Liver (tissue), 9 donors: ENCODE results near the gene ARHGAP30. TPM values are rescaled to one million over a fixed set of nuclear protein-coding genes. Genes with fewer than 3 reads are reported as not detected.
A peak's percentile ranks its signal among the peaks of the same experiment; 100 is the strongest.

ENCODE experiments used
- DNase-seq: peaks from one replicate; pipeline ENCODE4 v3.0.0-alpha.2; 2017; ENCODE audit warnings: low spot score
- H3K27ac ChIP-seq, 2 donors: one replicate each; pipeline ENCODE4 v1.7.0; 2013; ENCODE audit warnings: inconsistent platforms in 2 of 2, low read length in 2 of 2, control low read depth in 1 of 2, low read depth in 1 of 2, mild to moderate bottlenecking in 1 of 2
- H3K27me3 ChIP-seq, 4 donors: one replicate each; pipeline versions ENCODE4 v1.6.1 to v1.7.0; 2013; ENCODE audit warnings: low read length in 3 of 4, inconsistent platforms in 1 of 4, mild to moderate bottlenecking in 1 of 4, moderate library complexity in 1 of 4; ENCODE audit not compliant: control insufficient read depth in 4 of 4, insufficient read depth in 4 of 4
- H3K36me3 ChIP-seq, 4 donors: one replicate each; pipeline versions ENCODE4 v1.6.1 to v1.7.0; 2013; ENCODE audit warnings: low read length in 3 of 4, mild to moderate bottlenecking in 3 of 4, low read depth in 1 of 4, moderate library complexity in 1 of 4; ENCODE audit not compliant: control insufficient read depth in 4 of 4, insufficient read depth in 3 of 4
- H3K4me1 ChIP-seq, 4 donors: one replicate each; pipeline versions ENCODE4 v1.6.1 to v1.7.0; 2013; ENCODE audit warnings: low read length in 3 of 4, mild to moderate bottlenecking in 3 of 4, moderate library complexity in 1 of 4; ENCODE audit not compliant: control insufficient read depth in 4 of 4, insufficient read depth in 4 of 4
- H3K4me3 ChIP-seq, 3 donors: one replicate each; pipeline versions ENCODE4 v1.6.1 to v1.7.0; 2013; ENCODE audit warnings: low read length in 3 of 3, control low read depth in 1 of 3, low read depth in 1 of 3, mild to moderate bottlenecking in 1 of 3
- H3K9ac ChIP-seq, 2 donors: one replicate each; pipeline ENCODE4 v1.7.0; 2013; ENCODE audit warnings: low read length in 2 of 2, mild to moderate bottlenecking in 2 of 2, moderate library complexity in 2 of 2, control low read depth in 1 of 2, low read depth in 1 of 2
- H3K9me3 ChIP-seq, 4 donors: one replicate each; pipeline versions ENCODE4 v1.6.1 to v1.7.0; 2013; ENCODE audit warnings: low read length in 3 of 4; ENCODE audit not compliant: control insufficient read depth in 4 of 4
- EGR1 ChIP-seq, 2 donors: IDR thresholded peaks; 2 replicates each; pipeline ENCODE4 v1.6.1; 2016 to 2018; ENCODE audit warnings: antibody characterized with exemption in 2 of 2, low read depth in 2 of 2
- FOXA1 ChIP-seq: IDR thresholded peaks from 2 replicates; pipeline ENCODE4 v1.6.1; 2016; ENCODE audit warnings: antibody characterized with exemption
- FOXA2 ChIP-seq: IDR thresholded peaks from 2 replicates; pipeline ENCODE4 v1.6.1; 2016; ENCODE audit warnings: antibody characterized with exemption
- GABPA ChIP-seq, 2 donors: IDR thresholded peaks in 1 of 2; conservative IDR thresholded peaks in 1 of 2; 2 replicates each; pipeline ENCODE4 v1.6.1; 2016; ENCODE audit warnings: antibody characterized with exemption in 2 of 2, mild to moderate bottlenecking in 1 of 2, moderate library complexity in 1 of 2
- HNF4A ChIP-seq, 2 donors: conservative IDR thresholded peaks; 2 replicates each; pipeline ENCODE4 v1.6.1; 2016; ENCODE audit warnings: antibody characterized with exemption in 2 of 2, mild to moderate bottlenecking in 2 of 2
- JUND ChIP-seq, 2 donors: IDR thresholded peaks; 2 replicates each; pipeline ENCODE4 v1.6.1; 2016; ENCODE audit warnings: antibody characterized with exemption in 2 of 2
- RAD21 ChIP-seq, 2 donors: IDR thresholded peaks; 2 replicates each; pipeline ENCODE4 v1.6.1; 2016; ENCODE audit warnings: antibody characterized with exemption in 2 of 2, mild to moderate bottlenecking in 2 of 2
- RXRA ChIP-seq, 2 donors: IDR thresholded peaks; 2 replicates each; pipeline ENCODE4 v1.6.1; 2017 to 2018; ENCODE audit warnings: antibody characterized with exemption in 2 of 2, mild to moderate bottlenecking in 1 of 2
- SP1 ChIP-seq: IDR thresholded peaks from 2 replicates; pipeline ENCODE4 v1.6.1; 2018; ENCODE audit warnings: antibody characterized with exemption, mild to moderate bottlenecking
- TAF1 ChIP-seq: conservative IDR thresholded peaks from 2 replicates; pipeline ENCODE4 v1.6.1; 2016; ENCODE audit warnings: antibody characterized with exemption, mild to moderate bottlenecking
- YY1 ChIP-seq: IDR thresholded peaks from 2 replicates; pipeline ENCODE4 v1.6.1; 2016; ENCODE audit warnings: antibody characterized with exemption, mild to moderate bottlenecking
- WGBS: extraction: QIAGEN DNeasy Blood & Tissue Kit; methylation state at CpG from one replicate; pipeline ENCODE4 v1.1.7; 2013; 5-methylcytosine and 5-hydroxymethylcytosine counted together
- polyA plus RNA-seq, 2 donors: library from polyadenylated mRNA; stranded (reverse) in 1 of 2; unstranded in 1 of 2; fragments of 200-250 nt in 1 of 2; fragments of >200 nt in 1 of 2; fragmentation: Nextera tagmentation in 1 of 2; extraction: Ambion mirVana in 1 of 2; gene quantifications; one replicate each; pipeline versions ENCODE4 v1.2.1 to v1.2.3, GENCODE V29; 2013 to 2015
- total RNA-seq, 2 donors: library from RNA; depleted of rRNA; stranded (reverse); fragments of >200 nt; gene quantifications; one replicate each; pipeline ENCODE4 v1.2.3, GENCODE V29; 2014
- TF ChIP-seq, protein P1 (sequence below): fragments of 150-350 bp; IDR thresholded peaks from 2 replicates; pipeline ENCODE4 v1.5.1; 2017; ENCODE audit warnings: improper control_type of control experiment, low read depth, low read length; ENCODE audit not compliant: missing input control
- TF ChIP-seq, protein P2 (sequence below): IDR thresholded peaks from 2 replicates; pipeline ENCODE4 v1.6.1; 2016; ENCODE audit warnings: antibody characterized with exemption, mild to moderate bottlenecking
- TF ChIP-seq, protein P3 (sequence below): IDR thresholded peaks from 2 replicates; pipeline ENCODE4 v1.6.1; 2016; ENCODE audit warnings: antibody characterized with exemption
- TF ChIP-seq, protein P4 (sequence below): IDR thresholded peaks from 2 replicates; pipeline ENCODE4 v1.6.1; 2016; ENCODE audit warnings: antibody characterized with exemption
- donor health status: healthy.
- donor health status: healthy.
- donor health status: healthy.
- donor health status: healthy.
- donor health status: healthy.

ARHGAP30 gene
- total and polyA plus RNA-seq, 4 donors, result 1.2 to 8.9 (median 5.0) TPM

DNA sequence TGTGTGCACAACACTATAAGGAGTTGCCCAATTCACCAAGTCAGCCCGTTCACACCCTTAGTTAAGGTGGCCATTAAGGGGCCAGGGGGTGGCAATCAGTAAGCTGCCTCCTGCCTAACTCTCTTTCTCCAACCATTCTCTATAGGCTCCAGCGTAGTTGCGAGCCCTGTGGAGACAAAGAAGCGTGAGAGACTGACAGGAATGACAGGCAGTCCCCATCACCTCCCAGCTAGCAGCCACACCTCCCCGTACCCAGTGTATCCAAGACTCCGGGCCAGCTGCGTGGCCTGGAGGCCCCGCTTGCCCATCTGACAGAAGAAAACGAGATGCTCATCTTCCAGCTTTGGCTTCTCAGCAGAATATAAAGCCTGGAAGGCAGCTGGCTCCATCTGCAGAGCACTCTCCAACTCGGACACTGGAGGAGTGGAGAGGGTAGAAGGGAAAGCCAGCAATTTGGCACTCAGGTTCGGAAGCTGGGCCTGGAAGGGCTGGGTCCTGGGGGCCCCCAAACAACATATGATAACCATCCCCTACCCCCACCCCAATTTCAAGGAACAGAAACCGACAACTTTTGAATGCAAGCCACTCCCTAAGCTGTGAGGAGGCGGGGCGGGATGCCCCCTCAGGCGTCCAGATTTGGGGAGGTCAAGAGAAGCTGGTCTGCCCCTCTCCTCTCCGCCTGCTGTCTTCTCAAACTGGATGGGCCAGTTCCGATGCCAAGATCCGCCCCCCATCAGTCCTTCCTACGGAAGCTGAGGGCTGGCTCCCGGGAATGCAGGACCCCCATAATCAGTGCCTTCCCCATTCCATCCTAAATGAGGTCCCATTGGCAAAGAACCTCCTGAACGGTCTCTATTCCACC is 31.8 kb downstream of the ARHGAP30 start:
- Histone ChIP-seq H3K4me3 (peak overlapping the region; percentile 66 to 80 (median 68)), H3K27me3 (no peaks in the 10 kb centered on the region), H3K36me3 (peaks cover 2 to 35% (median 28%) of the 10 kb centered on the region in 4 donors), H3K9ac (no peak overlapping the region), H3K9me3 (no peaks in the 10 kb centered on the region), H3K27ac (peak overlapping the region; percentile 9 to 78), H3K4me1 (peaks cover 9 to 30% (median 14%) of the 10 kb centered on the region in 4 donors)
- 61% methylated on average over 21 of the region's 21 CpGs for WGBS
- TF ChIP-seq, protein P1, sequence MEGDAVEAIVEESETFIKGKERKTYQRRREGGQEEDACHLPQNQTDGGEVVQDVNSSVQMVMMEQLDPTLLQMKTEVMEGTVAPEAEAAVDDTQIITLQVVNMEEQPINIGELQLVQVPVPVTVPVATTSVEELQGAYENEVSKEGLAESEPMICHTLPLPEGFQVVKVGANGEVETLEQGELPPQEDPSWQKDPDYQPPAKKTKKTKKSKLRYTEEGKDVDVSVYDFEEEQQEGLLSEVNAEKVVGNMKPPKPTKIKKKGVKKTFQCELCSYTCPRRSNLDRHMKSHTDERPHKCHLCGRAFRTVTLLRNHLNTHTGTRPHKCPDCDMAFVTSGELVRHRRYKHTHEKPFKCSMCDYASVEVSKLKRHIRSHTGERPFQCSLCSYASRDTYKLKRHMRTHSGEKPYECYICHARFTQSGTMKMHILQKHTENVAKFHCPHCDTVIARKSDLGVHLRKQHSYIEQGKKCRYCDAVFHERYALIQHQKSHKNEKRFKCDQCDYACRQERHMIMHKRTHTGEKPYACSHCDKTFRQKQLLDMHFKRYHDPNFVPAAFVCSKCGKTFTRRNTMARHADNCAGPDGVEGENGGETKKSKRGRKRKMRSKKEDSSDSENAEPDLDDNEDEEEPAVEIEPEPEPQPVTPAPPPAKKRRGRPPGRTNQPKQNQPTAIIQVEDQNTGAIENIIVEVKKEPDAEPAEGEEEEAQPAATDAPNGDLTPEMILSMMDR, result no peak
- no peak for TF ChIP-seq FOXA2
- no peak for TF ChIP-seq FOXA1
- no peak for TF ChIP-seq EGR1 (IDR thresholded peaks at IDR 0.05; ENCODE audit: low read depth in 2 of 2)
- TF ChIP-seq YY1, result no peak
- no peak for TF ChIP-seq RXRA (IDR thresholded peaks at IDR 0.05)
- TF ChIP-seq JUND (IDR thresholded peaks at IDR 0.05), result no peak
- TF ChIP-seq, protein P2, sequence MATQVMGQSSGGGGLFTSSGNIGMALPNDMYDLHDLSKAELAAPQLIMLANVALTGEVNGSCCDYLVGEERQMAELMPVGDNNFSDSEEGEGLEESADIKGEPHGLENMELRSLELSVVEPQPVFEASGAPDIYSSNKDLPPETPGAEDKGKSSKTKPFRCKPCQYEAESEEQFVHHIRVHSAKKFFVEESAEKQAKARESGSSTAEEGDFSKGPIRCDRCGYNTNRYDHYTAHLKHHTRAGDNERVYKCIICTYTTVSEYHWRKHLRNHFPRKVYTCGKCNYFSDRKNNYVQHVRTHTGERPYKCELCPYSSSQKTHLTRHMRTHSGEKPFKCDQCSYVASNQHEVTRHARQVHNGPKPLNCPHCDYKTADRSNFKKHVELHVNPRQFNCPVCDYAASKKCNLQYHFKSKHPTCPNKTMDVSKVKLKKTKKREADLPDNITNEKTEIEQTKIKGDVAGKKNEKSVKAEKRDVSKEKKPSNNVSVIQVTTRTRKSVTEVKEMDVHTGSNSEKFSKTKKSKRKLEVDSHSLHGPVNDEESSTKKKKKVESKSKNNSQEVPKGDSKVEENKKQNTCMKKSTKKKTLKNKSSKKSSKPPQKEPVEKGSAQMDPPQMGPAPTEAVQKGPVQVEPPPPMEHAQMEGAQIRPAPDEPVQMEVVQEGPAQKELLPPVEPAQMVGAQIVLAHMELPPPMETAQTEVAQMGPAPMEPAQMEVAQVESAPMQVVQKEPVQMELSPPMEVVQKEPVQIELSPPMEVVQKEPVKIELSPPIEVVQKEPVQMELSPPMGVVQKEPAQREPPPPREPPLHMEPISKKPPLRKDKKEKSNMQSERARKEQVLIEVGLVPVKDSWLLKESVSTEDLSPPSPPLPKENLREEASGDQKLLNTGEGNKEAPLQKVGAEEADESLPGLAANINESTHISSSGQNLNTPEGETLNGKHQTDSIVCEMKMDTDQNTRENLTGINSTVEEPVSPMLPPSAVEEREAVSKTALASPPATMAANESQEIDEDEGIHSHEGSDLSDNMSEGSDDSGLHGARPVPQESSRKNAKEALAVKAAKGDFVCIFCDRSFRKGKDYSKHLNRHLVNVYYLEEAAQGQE, result no peak
- no peak for TF ChIP-seq HNF4A (conservative IDR thresholded peaks at IDR 0.05)
- TF ChIP-seq SP1, result no peak
- no peak for TF ChIP-seq GABPA (IDR thresholded peaks at IDR 0.05 in 1 of 2, conservative IDR thresholded peaks at IDR 0.05 in 1 of 2)
- TF ChIP-seq, protein P3, sequence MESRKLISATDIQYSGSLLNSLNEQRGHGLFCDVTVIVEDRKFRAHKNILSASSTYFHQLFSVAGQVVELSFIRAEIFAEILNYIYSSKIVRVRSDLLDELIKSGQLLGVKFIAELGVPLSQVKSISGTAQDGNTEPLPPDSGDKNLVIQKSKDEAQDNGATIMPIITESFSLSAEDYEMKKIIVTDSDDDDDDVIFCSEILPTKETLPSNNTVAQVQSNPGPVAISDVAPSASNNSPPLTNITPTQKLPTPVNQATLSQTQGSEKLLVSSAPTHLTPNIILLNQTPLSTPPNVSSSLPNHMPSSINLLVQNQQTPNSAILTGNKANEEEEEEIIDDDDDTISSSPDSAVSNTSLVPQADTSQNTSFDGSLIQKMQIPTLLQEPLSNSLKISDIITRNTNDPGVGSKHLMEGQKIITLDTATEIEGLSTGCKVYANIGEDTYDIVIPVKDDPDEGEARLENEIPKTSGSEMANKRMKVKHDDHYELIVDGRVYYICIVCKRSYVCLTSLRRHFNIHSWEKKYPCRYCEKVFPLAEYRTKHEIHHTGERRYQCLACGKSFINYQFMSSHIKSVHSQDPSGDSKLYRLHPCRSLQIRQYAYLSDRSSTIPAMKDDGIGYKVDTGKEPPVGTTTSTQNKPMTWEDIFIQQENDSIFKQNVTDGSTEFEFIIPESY, result no peak
- TF ChIP-seq RAD21 (IDR thresholded peaks at IDR 0.05), result no peak
- DNase-seq, result no peak

DNA sequence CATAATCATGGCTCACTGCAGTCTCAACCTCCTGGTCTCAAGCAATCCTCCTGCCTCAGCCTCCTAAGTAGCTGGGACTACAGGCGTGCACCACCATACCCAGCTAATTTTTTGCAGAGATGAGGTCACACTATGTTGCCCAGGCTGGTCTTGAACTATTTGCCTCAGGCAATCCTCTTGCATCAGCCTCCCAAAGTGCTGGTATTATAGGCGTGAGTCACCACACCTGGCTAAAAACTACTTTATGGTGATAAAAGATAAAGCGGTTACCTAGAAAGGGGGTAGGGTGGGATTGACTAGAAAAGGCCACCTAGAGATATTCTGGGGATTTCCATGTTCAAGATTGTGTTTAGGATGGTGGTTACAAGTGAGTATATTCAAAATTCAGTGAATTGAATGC is 35.9 kb downstream of the ARHGAP30 start:
- Histone ChIP-seq H3K9ac (no peak overlapping the region), H3K4me1 (peaks cover 9 to 29% (median 18%) of the 10 kb centered on the region in 4 donors), H3K27me3 (no peaks in the 10 kb centered on the region), H3K4me3 (no peak overlapping the region), H3K9me3 (no peaks in the 10 kb centered on the region), H3K27ac (no peak overlapping the region), H3K36me3 (no peaks in the 10 kb centered on the region)
- 97% methylated on average over 3 of the region's 3 CpGs for WGBS
- no peak for DNase-seq
- no peak for TF ChIP-seq TAF1
- TF ChIP-seq RAD21 (IDR thresholded peaks at IDR 0.05), result no peak
- TF ChIP-seq, protein P4, sequence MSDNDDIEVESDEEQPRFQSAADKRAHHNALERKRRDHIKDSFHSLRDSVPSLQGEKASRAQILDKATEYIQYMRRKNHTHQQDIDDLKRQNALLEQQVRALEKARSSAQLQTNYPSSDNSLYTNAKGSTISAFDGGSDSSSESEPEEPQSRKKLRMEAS, result no peak
- no peak for TF ChIP-seq JUND (IDR thresholded peaks at IDR 0.05)
- TF ChIP-seq YY1, result no peak
- no peak for TF ChIP-seq RXRA (IDR thresholded peaks at IDR 0.05)
- no peak for TF ChIP-seq FOXA2
- TF ChIP-seq, protein P1, result no peak
